K562 (cell line): ENCODE measurements around the gene HLF. TPM values are rescaled to one million over a fixed set of nuclear protein-coding genes. Genes with fewer than 3 reads are reported as not detected.

Experiments used
- ATAC-seq: fragments of 200-7000 bp; cut with Tn5 transposase; 3 replicates; pipeline ENCODE4 v1.9.1; 2020; ENCODE audit warnings: moderate library complexity
- BruUV-seq: library from RNA; stranded (reverse); fragments of 400-500 nt; replicated peaks from 2 replicates; lab custom pipeline; 2021; lab: Mats Ljungman, UMichigan
- CTCF ChIA-PET: fragments of 300-600 bp; formaldehyde crosslinking; extraction: SDS; loops from one replicate; lab custom pipeline; 2021; ENCODE audit warnings: low intra/inter-chr PET ratio; lab: Yijun Ruan, JAX
- POLR2A ChIA-PET: fragments of 300-600, 350-650 bp; sonication (Branson Sonifier 250); formaldehyde crosslinking; extraction: SDS; loops from one replicate; lab custom pipeline; 2021; ENCODE audit warnings: antibody characterized with exemption, inconsistent platforms; lab: Yijun Ruan, JAX
- DNase-seq, 4 experiments: peaks; one replicate each; pipeline versions ENCODE4 v3.0.0 to v3.0.0-alpha.2; 2011 to 2018; ENCODE audit warnings: low spot score in 3 of 4, mixed read lengths in 3 of 4; ENCODE audit errors: extremely low read depth in 1 of 4
- FAIRE-seq: peaks from 2 replicates; lab custom pipeline; 2011; peaks lifted over from hg19 to GRCh38; lab: Jason Lieb, UNC
- H2AFZ ChIP-seq: 2 replicates; pipeline ENCODE4 v1.6.0; 2011; ENCODE audit warnings: low read depth, low read length, control low read depth, inconsistent platforms
- H3K27ac ChIP-seq: fragments of 200-600 bp; 3 replicates; pipeline ENCODE4 v1.8.0; 2011; ENCODE audit warnings: low read depth, mild to moderate bottlenecking, control low read depth, inconsistent platforms, low read length, moderate library complexity, mixed read lengths; ENCODE audit errors: extremely low read depth
- H3K27me3 ChIP-seq, 2 experiments: fragments of 300-600 bp in 1 of 2; 2 replicates in 1 of 2; 3 replicates in 1 of 2; pipeline versions ENCODE4 v1.6.0 to v1.8.0; 2011; ENCODE audit warnings: inconsistent platforms in 2 of 2, low read length in 2 of 2, mild to moderate bottlenecking in 1 of 2, mixed read lengths in 1 of 2, moderate library complexity in 1 of 2; ENCODE audit not compliant: control insufficient read depth in 2 of 2, insufficient read depth in 2 of 2
- H3K36me3 ChIP-seq: fragments of 300-600 bp; 3 replicates; pipeline ENCODE4 v1.8.0; 2011; ENCODE audit warnings: mild to moderate bottlenecking, low read length, inconsistent platforms; ENCODE audit not compliant: control insufficient read depth, insufficient read depth
- H3K4me1 ChIP-seq, 2 experiments: fragments of 200-600 bp in 1 of 2; replicated peaks in 1 of 2; 2 replicates in 1 of 2; 3 replicates in 1 of 2; pipeline versions ENCODE4 v1.5.1 to v1.8.0; 2011; ENCODE audit warnings: inconsistent platforms in 2 of 2, low read length in 2 of 2, mild to moderate bottlenecking in 1 of 2, mixed read lengths in 1 of 2, moderate library complexity in 1 of 2; ENCODE audit not compliant: control insufficient read depth in 2 of 2, insufficient read depth in 2 of 2
- H3K4me2 ChIP-seq: 2 replicates; pipeline ENCODE4 v1.6.1; 2011; ENCODE audit warnings: low read length, control low read depth, inconsistent platforms, mixed read lengths; ENCODE audit not compliant: insufficient read depth
- H3K4me3 ChIP-seq: fragments of 200-600 bp; sonication (generic), shearing (Covaris generic); 2 replicates; pipeline ENCODE4 v1.5.1; 2016; ENCODE audit warnings: control low read depth, inconsistent platforms
- H3K79me2 ChIP-seq: fragments of 200-600 bp; 3 replicates; pipeline ENCODE4 v1.8.0; 2011; ENCODE audit warnings: low read length, inconsistent platforms; ENCODE audit not compliant: control insufficient read depth, insufficient read depth
- H3K9ac ChIP-seq, 2 experiments: 2 replicates each; pipeline versions ENCODE4 v1.6.0 to v1.6.1; 2011; ENCODE audit warnings: low read depth in 2 of 2, low read length in 2 of 2, control low read depth in 1 of 2, inconsistent platforms in 1 of 2, mild to moderate bottlenecking in 1 of 2, mixed read lengths in 1 of 2; ENCODE audit not compliant: insufficient read depth in 1 of 2
- H3K9me1 ChIP-seq: one replicate; pipeline ENCODE4 v1.6.0; 2011; ENCODE audit warnings: inconsistent platforms, mild to moderate bottlenecking, low read length, moderate library complexity; ENCODE audit not compliant: control insufficient read depth, insufficient read depth
- H3K9me3 ChIP-seq: replicated peaks from 2 replicates; pipeline ENCODE4 v1.5.1; 2011; ENCODE audit warnings: low read depth, low read length, inconsistent platforms; ENCODE audit not compliant: control insufficient read depth, insufficient read depth
- H4K20me1 ChIP-seq: replicated peaks from 2 replicates; pipeline ENCODE4 v1.6.1; 2011; ENCODE audit warnings: low read length, inconsistent platforms, mixed read lengths; ENCODE audit not compliant: control insufficient read depth, insufficient read depth
- CHD4 ChIP-seq: fragments of 200-600 bp; sonication (generic); IDR thresholded peaks from 3 replicates; pipeline ENCODE4 v1.6.1; 2012; ENCODE audit warnings: low read depth, mild to moderate bottlenecking, mixed read lengths, low read length, inconsistent platforms; ENCODE audit not compliant: insufficient read depth, insufficient replicate concordance, poor library complexity, severe bottlenecking
- DMBX1 ChIP-seq: fragments of 250-450 bp; sonication (Bioruptor Pico); IDR thresholded peaks from 2 replicates; pipeline ENCODE4 v1.8.0; 2022; ENCODE audit warnings: inconsistent platforms, mild to moderate bottlenecking, moderate library complexity, borderline replicate concordance
- ELF2 ChIP-seq: fragments of 250-450 bp; sonication (Bioruptor Pico); IDR thresholded peaks from 2 replicates; pipeline ENCODE4 v1.5.0; 2021; ENCODE audit warnings: mild to moderate bottlenecking
- FOSL1 ChIP-seq: fragments of 200-800 bp; sonication (Bioruptor generic); conservative IDR thresholded peaks from 2 replicates; pipeline ENCODE4 v1.6.1; 2016; ENCODE audit warnings: missing genetic modification characterization, missing compliant biosample characterization
- HDAC8 ChIP-seq: fragments of 450-650 bp; IDR thresholded peaks from 2 replicates; pipeline ENCODE4 v1.6.1; 2016; ENCODE audit warnings: mild to moderate bottlenecking, missing genetic modification characterization, moderate library complexity, missing compliant biosample characterization
- MEIS2 ChIP-seq: fragments of 450-650 bp; IDR thresholded peaks from 2 replicates; pipeline ENCODE4 v1.6.1; 2014; ENCODE audit warnings: mild to moderate bottlenecking; ENCODE audit not compliant: partially characterized antibody
- NR0B1 ChIP-seq: fragments of 450-650 bp; IDR thresholded peaks from one replicate; pipeline ENCODE4 v1.6.1; 2018; ENCODE audit warnings: mild to moderate bottlenecking, moderate library complexity; ENCODE audit not compliant: partially characterized antibody
- NR2C1 ChIP-seq, 2 experiments: fragments of 450-650 bp; IDR thresholded peaks; 2 replicates each; pipeline ENCODE4 v1.6.1; 2017; ENCODE audit warnings: mild to moderate bottlenecking in 2 of 2, antibody characterized with exemption in 1 of 2, inconsistent platforms in 1 of 2, missing compliant biosample characterization in 1 of 2, missing genetic modification characterization in 1 of 2
- PTTG1 ChIP-seq: fragments of 450-650 bp; IDR thresholded peaks from 2 replicates; pipeline ENCODE4 v1.6.1; 2016; ENCODE audit warnings: low read depth, mild to moderate bottlenecking, missing genetic modification characterization, missing compliant biosample characterization
- SIRT6 ChIP-seq: IDR thresholded peaks from one replicate; pipeline ENCODE4 v1.6.1; 2012; ENCODE audit warnings: low read depth, mild to moderate bottlenecking, control low read depth, inconsistent platforms, low read length, moderate library complexity
- SMAD4 ChIP-seq: fragments of 250-450 bp; sonication (Bioruptor Pico); conservative IDR thresholded peaks from 2 replicates; pipeline ENCODE4 v1.8.0; 2021; ENCODE audit warnings: inconsistent platforms, mild to moderate bottlenecking, moderate library complexity
- SREBF2 ChIP-seq: sonication (generic); formaldehyde crosslinking; IDR thresholded peaks from 2 replicates; pipeline ENCODE4 v1.4.0; 2020; ENCODE audit warnings: mild to moderate bottlenecking, missing genetic modification reagents
- TEAD1 ChIP-seq, 2 experiments: fragments of 450-650 bp in 1 of 2; sonication (generic) in 1 of 2; formaldehyde crosslinking; IDR thresholded peaks; 2 replicates each; pipeline versions ENCODE4 v1.4.0 to v1.8.0; 2020 to 2022; ENCODE audit warnings: mild to moderate bottlenecking in 2 of 2, missing genetic modification reagents in 1 of 2
- ZNF212 ChIP-seq: fragments of 450-650 bp; formaldehyde crosslinking; IDR thresholded peaks from 2 replicates; pipeline ENCODE4 v1.4.0; 2020; ENCODE audit warnings: mild to moderate bottlenecking
- ZNF589 ChIP-seq: fragments of 200-800 bp; sonication (Bioruptor generic); IDR thresholded peaks from 2 replicates; pipeline ENCODE4 v1.6.1; 2016; ENCODE audit warnings: low read depth, missing genetic modification characterization, missing compliant biosample characterization
- ZNF766 ChIP-seq: fragments of 200-800 bp; sonication (Bioruptor generic); conservative IDR thresholded peaks from 2 replicates; pipeline ENCODE4 v1.6.1; 2016; ENCODE audit warnings: missing genetic modification characterization, missing compliant biosample characterization
- WGBS: fragments of 100-300 bp; shearing (Covaris generic); methylation state at CpG from one replicate; pipeline ENCODE4 v1.1.6; 2016; ENCODE audit warnings: low coverage, mixed read lengths; ENCODE audit not compliant: insufficient coverage; ENCODE audit errors: missing lambda C conversion rate; 5-methylcytosine and 5-hydroxymethylcytosine counted together
- in situ Hi-C: fragments of 300-500 bp; cut with MboI; formaldehyde crosslinking; loops from 4 replicates; pipeline ENCODE4 v1.15.0; 2018; ENCODE audit warnings: inconsistent platforms, mixed read lengths
- intact Hi-C: fragments of 100-400 bp; cut with micrococcal nuclease; formaldehyde crosslinking; loops from 2 replicates; pipeline ENCODE4 v1.14.2; 2022
- polyA plus RNA-seq, 8 experiments: library from polyadenylated mRNA; depleted of rRNA in 4 of 8; stranded (reverse) in 5 of 8; unstranded in 3 of 8; fragments of >200 nt; fragmentation: Nextera tagmentation in 2 of 8; fragmentation: Illumina TruSeq in 1 of 8; extraction: Ambion mirVana in 2 of 8; extraction: Trizol in 1 of 8; gene quantifications; 2 replicates each; pipeline versions ENCODE4 v1.2.1 to v1.2.3, GENCODE V29; 2011 to 2014; ENCODE audit warnings: inconsistent platforms in 1 of 8, missing spikeins in 1 of 8
- total RNA-seq, 7 experiments: library from RNA; depleted of rRNA in 6 of 7; stranded (reverse); fragments of >200 nt in 6 of 7; fragmentation: Illumina TruSeq in 2 of 7; extraction: Trizol in 2 of 7; gene quantifications; 2 replicates each; pipeline versions ENCODE4 v1.2.1 to v1.2.3, GENCODE V29; 2011 to 2021; ENCODE audit warnings: low replicate concordance in 1 of 7
- TF ChIP-seq, protein P1 (sequence below), 2 experiments: IDR thresholded peaks in 1 of 2; conservative IDR thresholded peaks in 1 of 2; 2 replicates each; pipeline ENCODE4 v1.6.1; 2016; ENCODE audit warnings: low read depth in 2 of 2, mild to moderate bottlenecking in 1 of 2, missing compliant biosample characterization in 1 of 2, missing genetic modification characterization in 1 of 2, moderate library complexity in 1 of 2

HLF gene
- total and polyA plus RNA-seq, 9 of the 15 experiments (the other 6 are each of a cell fraction or from before 2014, with no cell fraction given), result 0.03 to 0.24 (median 0.09) TPM

DNA sequence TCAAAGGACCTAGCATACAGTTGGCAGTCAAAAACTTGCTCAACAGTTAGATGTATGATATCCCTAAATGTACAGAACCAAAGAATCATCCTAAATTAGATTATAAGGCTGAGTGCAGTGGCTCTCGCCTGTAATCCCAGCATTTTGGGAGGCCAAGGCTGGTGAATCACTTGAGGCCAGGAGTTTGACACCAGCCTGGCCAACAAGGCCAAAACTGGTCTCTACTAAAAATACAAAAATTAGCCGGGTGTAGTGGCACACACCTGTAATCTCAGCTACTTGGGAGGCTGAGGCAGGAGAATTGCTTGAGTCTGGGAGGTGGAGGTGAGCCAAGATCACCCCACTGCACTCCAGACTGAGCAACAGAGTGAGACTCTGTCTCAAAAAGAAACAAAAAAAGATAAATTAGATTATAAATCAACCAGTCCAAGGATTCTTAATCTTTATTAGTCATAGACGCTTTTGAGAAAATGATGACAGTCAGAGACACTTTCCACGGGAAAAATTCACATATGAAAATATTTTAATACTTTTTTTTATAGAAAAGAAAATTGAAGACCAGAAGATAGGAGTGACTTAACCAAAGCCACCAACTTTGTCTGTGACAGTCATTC is 79.2 kb downstream of the HLF start:
- Histone ChIP-seq H3K79me2 (no peaks in the 10 kb centered on the region), H3K27me3 (no peaks in the 10 kb centered on the region), H3K4me2 (peak overlapping the region; percentile 66), H3K9me3 (0 out of 2 replicates have a peak, but pooled peaks cover 2% of the 10 kb centered on the region), H3K9ac (peak overlapping the region in 1 of 2 experiments; percentile 57; a peak in 2 of 4 replicates), H3K36me3 (no peaks in the 10 kb centered on the region), H2AFZ (peak overlapping the region; percentile 83), H4K20me1 (no peaks in the 10 kb centered on the region), H3K4me1 (peaks cover 18 to 44% of the 10 kb centered on the region in 2 experiments), H3K27ac (peak overlapping the region; percentile 81), H3K4me3 (no peak overlapping the region), H3K9me1 (no peaks in the 10 kb centered on the region)
- in situ Hi-C loops, result no loop called here
- CTCF ChIA-PET, result no interaction called here
- ATAC-seq (peak; percentile 50), FAIRE-seq (no peak), DNase-seq (no peak)
- 28% methylated on average over 4 of the region's 4 CpGs for WGBS
- POLR2A ChIA-PET, result interaction anchor here (0.7 to 1.9 kb wide), 2 partner anchors 10 to 70 kb away, joined by 3 to 6 read pairs; no protein-coding TSS in a partner anchor
- intact Hi-C loops, result loop anchor here (10.0 kb wide), 1 partner anchor 109 kb away; no protein-coding TSS in a partner anchor
- no TSS peak for BruUV-seq
- TF ChIP-seq CHD4, result no peak
- TF ChIP-seq ELF2, result 0 out of 2 replicates have a peak, but pooled peaks have one; percentile 21
- no peak for TF ChIP-seq NR0B1
- peak; percentile 62; the same call in 1 of the 2 replicates for TF ChIP-seq ZNF766 (CRISPR knock-in tag)
- TF ChIP-seq SREBF2 (CRISPR knock-in tag), result no peak
- TF ChIP-seq NR2C1 (IDR thresholded peaks at IDR 0.05), result no peak
- TF ChIP-seq NR2C1 (tag; IDR thresholded peaks at IDR 0.05), result peak; percentile 6; the same call in 1 of the 2 replicates
- peak; percentile 35; the same call in 1 of the 2 replicates for TF ChIP-seq DMBX1 (CRISPR knock-in tag)
- TF ChIP-seq SIRT6, result no peak
- TF ChIP-seq ZNF589 (CRISPR knock-in tag), result peak; percentile 74
- no peak for TF ChIP-seq ZNF212 (CRISPR knock-in tag)
- peak; percentile 69; the same call in 1 of the 2 replicates for TF ChIP-seq PTTG1 (tag)
- TF ChIP-seq MEIS2, result peak; percentile 58
- peak; percentile 67 for TF ChIP-seq FOSL1
- TF ChIP-seq TEAD1 (CRISPR knock-in tag; IDR thresholded peaks at IDR 0.05), result no peak
- TF ChIP-seq HDAC8 (tag), result peak; percentile 47; the same call in 1 of the 2 replicates
- TF ChIP-seq, protein P1, sequence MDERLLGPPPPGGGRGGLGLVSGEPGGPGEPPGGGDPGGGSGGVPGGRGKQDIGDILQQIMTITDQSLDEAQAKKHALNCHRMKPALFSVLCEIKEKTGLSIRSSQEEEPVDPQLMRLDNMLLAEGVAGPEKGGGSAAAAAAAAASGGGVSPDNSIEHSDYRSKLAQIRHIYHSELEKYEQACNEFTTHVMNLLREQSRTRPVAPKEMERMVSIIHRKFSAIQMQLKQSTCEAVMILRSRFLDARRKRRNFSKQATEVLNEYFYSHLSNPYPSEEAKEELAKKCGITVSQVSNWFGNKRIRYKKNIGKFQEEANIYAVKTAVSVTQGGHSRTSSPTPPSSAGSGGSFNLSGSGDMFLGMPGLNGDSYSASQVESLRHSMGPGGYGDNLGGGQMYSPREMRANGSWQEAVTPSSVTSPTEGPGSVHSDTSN (CRISPR knock-in tag; IDR thresholded peaks at IDR 0.05; ENCODE audit: low read depth), result no peak
- TF ChIP-seq, protein P1 (tag; conservative IDR thresholded peaks at IDR 0.05; ENCODE audit: low read depth), result peak; percentile 70
- TF ChIP-seq SMAD4 (CRISPR knock-in tag), result peak; percentile 30; the same call in 1 of the 2 replicates
